ENCODE data around the gene CLDN15.
"Not testable (repeated sequence)": the region's sequence is repeated elsewhere in the genome, so short reads cannot be mapped to it uniquely, and the experiment has no call there.

CLDN15 gene

DNA sequence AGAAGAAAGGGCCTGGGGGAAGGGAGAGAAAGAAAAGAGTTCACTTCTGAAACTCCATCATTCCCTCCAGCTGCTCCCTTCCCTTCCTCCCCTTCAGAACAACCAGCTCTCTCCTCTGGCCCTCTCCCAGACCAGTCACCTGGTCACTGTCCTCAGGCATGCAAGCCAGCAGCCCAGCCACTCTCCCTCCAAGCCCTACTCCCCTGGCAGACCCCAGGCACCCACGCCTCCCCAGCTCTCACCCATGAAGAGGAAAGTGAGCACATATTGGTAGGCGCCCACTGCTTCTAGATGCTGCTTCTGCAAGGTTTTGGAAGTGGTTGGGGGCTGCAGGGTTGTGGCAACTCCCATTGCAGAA is 37.1 kb downstream of the CLDN15 start:
- no peak for DNase-seq (ENCODE audit: low spot score)

DNA sequence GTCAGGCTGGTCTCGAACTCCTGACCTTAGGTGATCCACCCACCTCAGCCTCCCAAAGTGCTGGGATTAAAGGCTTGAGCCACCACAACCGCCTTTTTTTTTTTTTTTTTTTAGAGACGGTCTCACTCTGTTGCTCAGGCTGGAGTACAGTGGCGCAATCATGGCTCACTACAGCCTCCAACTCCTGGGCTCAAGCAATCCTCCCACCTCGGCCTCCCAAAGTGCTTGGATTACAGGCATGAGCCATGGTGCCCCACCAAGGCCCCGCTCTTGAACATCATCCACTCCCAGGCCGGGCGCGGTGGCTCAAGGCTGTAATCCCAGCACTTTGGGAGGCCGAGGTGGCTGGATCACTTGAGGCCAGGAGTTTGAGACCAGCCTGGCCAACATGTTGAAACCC is 38.1 kb downstream of the CLDN15 start:
- not testable (repeated sequence) for DNase-seq (ENCODE audit: low spot score)

DNA sequence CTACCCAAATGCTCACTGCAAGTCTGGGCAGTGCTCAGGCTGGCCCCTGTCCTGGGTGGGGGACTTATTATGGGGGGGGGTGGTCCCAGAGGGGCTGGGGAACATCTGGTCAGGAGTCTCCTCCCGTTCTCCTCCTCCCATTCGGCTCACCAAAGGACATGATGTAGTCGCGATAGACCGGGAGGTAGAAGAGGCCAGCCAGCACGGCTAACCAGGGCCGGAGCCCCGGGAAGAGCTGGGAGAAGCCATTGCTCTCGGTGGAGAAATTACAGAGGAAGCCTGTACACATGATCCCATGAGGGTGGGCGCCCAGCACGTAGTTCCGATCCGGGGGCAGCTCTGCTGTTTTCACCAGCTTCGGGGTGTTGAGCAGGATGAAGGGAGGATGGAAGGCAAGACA is 39.1 kb downstream of the CLDN15 start:
- DNase-seq (ENCODE audit: low spot score): no peak

DNA sequence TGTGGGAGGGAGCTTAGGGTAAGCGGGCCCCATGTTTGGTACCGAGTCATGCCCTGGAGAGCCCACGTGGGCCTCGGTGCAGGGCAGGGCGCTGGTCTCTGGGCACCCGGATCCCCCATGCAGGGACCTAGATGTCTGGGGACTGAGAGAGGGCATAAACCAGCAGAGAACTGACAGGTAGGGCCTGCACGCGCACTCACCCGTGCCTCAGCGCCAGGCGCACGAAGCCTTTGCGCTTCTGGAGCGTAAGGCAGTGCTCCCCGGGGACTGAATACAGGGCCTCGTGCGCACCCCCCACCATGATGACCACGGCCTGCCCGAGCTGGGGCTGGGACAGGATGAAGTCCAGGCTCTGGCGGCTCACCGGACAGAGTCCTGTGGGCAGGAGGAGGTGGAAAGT is 39.6 kb downstream of the CLDN15 start:
- no peak for DNase-seq (ENCODE audit: low spot score)

DNA sequence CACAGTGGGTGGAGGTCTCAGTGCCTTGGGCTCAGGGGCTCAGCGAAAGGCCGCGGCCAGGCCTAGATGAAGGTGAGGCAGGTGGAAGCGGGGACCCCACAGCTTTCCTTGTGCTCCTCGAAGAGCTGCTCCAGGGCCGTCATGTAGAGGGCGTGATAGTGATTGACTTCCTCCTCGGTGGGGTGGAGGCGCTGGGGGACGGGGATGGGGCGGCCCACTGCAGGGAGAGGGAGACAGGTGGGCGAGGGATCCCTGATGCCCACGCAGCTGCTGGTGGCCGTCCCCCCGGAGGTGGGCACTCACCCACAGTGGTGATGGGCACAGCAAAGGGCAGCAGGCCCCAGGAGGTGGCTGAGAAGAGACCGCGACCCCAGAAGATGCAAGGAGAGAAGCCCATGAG is 41.7 kb downstream of the CLDN15 start:
- no peak for DNase-seq (ENCODE audit: low spot score)

DNA sequence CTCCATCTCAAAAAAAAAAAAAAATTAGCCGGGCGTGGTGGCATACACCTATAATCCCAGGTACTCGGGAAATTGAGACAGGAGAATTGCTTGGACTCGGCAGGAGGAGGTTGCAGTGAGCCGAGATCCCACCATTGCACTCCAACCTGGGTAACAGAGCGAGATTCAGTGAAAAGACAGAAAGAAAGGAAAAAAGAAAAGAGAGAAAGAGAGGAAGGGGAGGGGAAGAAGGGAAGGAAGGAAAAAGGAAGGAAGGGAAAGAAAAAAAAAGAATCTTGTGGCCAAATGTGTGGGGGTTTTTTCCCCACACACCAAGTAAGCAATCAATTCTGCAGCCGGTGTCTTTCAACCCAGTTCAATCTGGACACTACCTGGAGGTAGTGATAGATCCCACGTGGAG is 48.5 kb downstream of the CLDN15 start:
- no peak for DNase-seq (ENCODE audit: low spot score)

DNA sequence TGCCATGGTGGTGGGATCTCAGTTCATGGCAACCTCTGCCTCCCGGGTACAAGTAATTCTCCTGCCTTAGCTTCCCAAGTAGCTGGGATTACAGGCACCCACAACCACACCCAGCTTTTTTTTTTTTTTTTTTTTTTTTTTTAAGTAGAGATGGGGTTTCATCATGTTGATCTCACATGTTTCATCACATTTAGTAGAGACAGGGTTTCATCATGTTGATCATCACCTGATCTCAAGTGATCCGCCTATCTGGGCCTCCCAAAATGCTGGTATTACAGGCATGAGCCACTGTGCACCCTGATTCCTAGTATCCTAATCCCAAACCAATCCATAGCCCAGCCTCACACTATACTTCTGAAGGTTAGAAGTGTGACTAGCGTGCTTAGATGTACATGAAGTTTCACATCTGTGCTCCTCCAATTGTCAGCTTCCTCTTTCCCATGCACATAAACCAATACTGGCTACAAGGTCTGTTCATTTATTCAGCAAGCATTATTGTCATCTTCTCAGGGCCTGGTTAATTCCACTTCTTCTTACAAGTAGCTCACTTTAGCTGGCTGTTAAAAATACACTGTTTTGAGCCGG is 50.7 kb downstream of the CLDN15 start:
- DNase-seq (ENCODE audit: low spot score): no peak

DNA sequence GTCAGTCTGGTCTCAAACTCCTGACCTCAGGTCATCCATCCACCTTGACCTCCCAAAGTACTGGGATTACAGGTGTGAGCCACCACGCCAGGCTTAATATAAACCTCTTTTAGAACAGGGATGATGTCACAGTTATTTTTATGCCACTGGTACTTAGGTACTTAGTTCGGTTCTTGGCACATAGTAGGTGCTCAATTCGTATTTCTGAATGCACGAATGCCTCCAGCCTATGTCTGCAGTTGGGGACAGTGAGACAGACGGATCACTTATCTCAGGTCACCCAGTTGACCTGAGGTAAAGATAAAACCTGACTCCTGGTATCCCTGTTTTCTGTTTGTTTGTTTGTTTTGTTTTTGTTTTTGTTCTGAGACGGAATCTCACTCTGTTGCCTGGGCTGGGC is 51.4 kb downstream of the CLDN15 start:
- DNase-seq (ENCODE audit: low spot score): no peak

DNA sequence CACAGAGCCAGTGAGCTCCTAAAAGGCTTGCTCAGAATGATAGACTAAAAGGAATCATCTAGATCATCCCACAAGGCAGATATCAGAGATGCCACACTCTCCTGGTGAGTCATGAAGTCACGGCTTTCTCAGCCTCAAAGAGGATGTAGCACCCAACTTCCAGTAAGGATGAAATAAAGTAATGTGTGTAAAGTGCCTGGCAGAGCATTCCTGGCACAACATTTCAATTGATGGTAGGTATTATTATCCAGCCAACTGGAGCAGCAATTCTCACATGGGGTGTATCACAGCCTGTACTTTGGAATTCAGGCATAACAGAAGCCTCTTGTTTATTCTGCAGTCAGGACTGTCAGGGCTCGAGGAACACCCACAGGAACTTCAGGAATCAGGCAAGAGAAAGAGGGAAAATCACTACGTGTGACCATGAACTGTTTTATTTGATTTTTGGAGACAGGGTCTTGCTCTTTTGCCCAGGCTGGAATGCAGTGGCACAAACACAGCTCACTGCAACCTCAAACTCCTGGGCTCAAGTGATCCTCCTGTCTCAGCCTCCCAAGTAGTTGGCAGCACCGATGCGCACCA is 52.3 kb downstream of the CLDN15 start:
- DNase-seq (ENCODE audit: low spot score): no peak

All from activated CD4-positive, alpha-beta T cell treated with anti-CD3 and anti-CD28 coated beads, Interleukin-2, Interleukin-4, amounts not matched to agents 100 ng/mL and 50 ng/mL, durations not matched to agents 16 hours and 8 hours (primary cell).